ENCODE results near the gene ITGA1.
"Not testable (repeated sequence)": the region's sequence is repeated elsewhere in the genome, so short reads cannot be mapped to it uniquely, and the experiment has no call there.

GRCh38 chr5:52865991-52866390 is 78.3 kb downstream of the ITGA1 start:
- TF ChIP-seq CTCF, POLR2A (IDR thresholded peaks at IDR 0.05): not testable (repeated sequence)
